ENCODE measurements around the gene DLG4.

The DLG4 gene

DNA sequence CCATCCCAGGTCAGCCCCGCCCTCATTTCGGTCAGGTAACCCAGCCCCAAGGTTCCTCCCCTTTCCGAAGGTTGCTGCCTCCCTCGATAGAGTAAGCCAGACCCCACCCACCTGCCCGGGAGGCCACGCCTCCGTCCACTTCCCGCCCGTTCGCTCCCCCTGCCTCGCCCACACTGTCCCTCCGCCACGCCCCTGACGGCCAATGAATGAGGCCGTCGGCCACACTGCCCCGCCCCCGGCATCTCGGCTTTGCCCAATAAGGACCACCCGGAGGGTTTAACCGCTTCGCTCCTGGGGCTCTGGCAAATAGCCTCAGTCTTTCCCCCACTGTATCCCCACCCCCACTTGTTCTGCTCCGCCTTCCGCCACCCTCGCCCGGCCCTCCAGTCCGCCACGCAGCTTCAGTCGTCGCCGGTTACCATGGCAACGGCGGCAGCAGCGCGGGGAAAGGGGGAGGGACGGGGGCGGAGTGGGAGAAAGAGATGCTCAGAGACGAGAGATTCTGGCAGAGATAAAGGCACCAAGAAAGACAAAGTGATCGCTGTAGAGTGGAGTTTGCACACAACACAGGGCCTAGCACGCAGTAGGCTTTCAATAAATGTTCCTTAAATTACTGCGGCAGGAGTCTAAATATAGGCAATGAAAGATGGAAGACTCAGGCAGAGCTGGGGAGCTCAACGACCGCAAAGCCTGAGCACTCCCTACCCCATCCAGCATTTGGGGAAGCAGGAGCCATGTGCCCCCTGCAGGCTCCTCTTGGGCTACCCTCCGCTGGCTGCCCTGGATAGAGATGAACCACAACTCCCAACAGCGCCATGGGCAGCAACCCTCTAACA, 5.1 kb downstream of the DLG4 start:
- peak; percentile 98 for DNase-seq (ENCODE audit: low read depth)

DNA sequence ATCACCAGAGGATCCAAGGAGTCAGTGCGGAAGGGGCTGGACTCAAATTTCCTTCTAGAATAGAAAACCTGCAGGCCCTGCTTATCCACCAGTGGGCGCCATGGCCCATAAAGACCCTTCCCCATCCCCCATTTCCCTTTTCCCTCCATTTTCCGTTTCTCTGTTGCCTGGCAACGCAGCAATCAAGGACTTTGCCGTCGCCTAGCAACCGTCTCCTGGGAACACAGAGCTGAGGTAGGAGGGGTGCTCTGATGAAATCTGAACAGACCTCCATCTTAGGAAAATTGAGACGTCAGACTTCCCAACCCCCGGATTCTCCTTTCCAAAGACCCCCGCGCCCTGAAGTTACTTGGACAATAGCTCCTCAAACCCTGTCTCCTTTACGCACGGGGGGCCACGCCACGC, 5.7 kb downstream of the DLG4 start:
- DNase-seq (ENCODE audit: low read depth) = no peak

DNA sequence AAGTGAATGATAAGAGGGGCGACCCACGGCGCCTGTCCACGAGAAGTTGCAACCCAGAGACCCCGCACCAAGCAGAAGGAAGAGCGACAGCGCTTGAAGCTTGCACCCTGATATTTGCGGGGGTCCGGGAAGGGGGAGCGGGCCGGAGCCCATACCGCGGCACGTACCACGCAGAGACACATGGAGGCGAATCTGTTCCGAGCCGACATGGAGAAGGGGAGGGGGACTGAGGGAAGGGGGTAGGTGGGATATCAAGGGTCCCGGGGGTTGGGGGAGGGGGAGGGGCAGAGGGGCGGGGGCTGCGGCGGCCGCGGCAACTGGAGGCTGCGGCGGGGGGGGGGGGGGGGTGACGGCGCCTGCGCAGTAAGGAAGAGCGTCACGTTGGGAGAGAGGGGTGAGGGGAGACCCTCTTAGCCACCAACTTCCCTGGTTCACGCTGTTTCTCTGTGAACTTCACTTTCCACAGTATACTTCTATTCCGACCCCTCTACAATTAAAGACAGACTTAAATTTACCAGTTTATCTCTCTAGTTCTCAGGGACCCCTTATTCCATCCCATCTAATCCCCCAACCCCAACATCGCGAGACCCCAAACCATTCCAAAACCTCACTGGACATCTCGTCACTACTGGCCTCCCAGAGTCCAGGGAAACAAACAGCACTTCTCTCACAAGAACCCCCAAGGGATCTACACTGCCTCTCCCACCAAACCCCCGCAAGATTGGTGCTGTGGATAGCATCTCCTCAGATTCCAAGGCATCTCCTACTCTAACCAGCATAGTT, 8.0 kb downstream of the DLG4 start:
- no peak for DNase-seq (ENCODE audit: low read depth)

DNA sequence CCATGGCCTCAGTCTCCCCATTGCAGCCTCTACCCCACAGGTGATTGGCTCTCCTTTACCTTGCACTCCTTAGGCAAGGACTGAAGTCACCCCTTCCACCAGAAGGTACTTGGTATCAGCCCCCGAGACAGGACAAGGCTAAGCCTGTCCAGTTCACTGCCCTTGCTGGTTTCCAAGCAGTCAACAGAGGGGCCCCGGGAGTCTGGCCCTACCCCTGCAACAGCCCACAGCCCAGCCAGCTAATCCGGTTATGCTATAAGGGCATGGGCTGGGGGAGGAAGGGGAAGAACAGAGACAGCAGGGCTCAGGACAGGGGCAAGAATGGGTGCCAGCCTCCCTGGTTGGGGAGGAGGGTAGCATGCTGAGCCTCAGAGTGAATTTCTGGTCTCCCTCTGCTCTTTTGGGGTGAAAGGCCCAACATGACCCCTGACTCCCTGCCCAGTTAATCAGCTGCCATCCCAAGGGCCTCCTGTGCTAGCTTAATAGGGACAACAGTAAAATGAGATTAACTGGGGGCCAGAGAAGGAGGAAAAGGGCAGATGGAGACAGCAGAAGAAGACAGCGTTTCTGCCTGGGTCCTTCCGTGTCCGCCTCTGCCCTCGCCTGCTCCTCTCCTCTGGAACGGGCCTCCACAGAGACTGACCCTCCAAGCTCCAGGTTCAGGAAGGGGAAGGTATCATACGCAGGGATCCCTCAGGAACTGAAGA, 10.7 kb downstream of the DLG4 start:
- no peak for DNase-seq (ENCODE audit: low read depth)

DNA sequence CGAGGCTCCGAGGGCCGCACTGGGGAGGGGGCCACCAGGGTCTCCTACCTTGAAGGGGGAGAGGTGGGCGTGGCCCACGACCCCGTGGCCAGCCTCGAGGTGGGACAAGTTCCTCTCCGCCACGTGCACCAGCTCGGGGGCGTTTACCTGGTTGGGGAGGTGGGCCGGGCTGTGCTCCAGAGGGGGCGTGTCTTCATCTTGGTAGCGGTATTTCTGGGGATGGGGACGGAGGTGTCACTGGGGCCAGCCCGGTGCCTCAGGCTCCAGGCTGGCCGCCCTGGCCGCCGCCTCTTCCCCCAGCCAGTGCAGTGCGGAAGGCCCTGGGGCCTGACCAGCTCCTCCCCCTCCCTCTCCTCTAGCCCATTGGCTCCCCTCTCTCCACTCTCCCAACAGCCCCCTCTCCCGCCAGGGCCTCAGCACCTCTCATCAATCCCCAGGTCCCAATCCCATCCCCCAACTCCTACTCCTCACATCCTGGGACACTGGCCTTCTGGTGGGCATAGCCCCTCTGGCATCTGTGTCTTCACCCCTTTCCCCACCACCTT, 11.5 kb downstream of the DLG4 start:
- DNase-seq (ENCODE audit: low read depth) = no peak

DNA sequence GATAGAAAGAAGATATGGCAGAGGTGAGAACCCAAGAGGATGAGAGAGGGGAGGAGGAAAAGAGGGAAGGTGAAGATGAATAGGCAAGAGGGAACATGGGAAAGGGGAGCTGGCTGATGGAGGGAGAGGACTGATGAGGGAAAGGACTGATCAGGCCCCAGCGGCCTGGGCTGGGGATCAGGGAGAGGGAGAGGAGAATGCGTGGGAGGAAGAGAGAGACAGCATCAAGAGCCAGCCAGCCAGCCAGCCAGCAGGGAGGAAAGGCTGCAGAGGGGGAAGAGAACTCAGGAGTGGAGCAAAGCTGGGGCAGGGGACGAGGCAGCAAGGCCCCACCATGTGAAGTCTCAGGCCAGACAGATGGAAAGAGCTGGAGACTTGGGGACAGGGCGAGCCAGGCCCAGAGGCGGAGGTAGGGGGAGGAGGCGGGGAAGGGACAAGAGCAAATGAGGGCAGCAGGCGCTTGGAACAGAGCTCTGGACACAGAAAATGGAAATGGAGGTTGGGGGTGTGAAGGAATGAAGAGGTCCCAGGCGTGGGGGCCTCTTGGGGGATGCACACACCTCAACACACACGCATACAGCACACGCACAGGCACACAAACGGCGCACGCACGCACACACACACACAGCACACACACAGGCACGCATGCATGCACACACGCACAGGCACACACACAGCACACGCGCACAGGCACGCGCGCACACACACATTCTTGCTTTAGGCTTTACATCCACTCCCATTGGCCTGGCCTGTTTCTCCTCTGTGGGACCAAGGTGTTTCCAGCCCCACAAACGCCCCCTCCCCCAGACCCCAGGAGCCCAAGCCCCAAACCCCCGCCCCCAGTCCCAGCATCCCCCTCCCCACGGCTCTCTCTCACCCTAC, 12.3 kb downstream of the DLG4 start:
- no peak for DNase-seq (ENCODE audit: low read depth)

DNA sequence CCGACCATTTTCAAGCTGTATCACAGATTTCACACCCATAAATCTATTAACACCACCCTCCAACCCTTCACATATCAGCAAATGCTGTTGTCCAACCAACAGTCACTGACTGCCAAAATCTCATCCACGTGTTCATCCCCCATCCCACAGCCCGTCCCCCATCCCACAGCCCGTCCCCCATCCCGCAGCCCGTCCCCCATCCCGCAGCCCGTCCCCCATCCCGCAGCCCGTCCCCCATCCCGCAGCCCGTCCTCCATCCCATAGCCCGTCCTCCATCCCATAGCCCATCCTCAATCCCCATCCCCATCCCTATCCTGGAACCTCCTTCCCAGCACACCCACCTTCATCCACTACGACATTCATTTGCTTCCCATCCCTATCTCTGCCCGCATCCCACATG, 14.1 kb downstream of the DLG4 start:
- DNase-seq (ENCODE audit: low read depth) = no peak

DNA sequence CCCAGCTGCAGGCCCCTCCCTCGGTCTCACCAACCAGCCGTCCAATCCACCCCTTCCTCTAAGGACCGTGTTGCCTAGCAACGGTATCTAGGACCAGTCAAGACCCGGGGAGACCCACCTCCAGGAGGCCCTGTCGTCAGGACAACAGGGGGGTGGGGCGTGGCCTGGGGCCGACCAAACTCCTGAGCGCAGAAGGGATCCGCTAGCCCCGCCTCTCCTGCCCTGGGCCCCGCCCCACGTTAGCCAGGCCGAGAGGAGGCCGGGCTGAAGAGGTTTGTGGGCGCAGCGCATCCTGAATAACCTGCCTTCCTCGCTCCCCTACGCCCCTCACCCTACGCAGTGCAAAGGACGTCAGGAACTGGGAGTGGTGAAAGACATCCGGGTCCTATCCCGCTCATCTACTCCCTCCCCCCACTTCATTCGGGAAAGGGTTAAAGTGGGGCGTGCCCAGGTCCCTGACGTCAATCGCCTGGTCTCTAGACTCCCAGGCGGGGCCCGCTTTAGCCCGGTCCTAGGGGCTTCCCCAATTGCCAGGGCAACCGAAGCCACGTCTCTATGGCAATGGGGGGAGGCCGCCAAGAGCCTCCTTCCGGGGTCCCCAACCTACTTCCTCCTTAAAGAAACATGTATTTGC, 14.7 kb downstream of the DLG4 start:
- peak; percentile 88 for DNase-seq (ENCODE audit: low read depth)

DNA sequence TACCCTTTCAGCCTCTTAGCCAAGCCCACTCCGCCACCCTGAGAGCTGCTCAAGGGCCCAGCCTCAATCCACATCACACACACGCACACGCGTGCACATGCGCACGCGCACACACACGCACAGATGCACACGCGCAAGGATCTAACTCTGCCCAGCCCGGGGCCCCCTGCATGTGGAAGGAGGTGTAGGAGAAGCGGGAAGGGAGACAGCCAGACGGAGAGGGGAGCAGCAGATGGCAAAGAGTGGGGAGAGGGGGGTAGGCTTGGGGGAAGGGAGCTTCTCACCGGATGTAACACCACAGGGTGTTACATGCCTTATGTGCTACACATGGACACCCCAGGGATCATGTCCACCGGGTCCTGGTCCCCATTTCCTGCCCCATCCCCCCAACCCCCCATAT, 15.3 kb downstream of the DLG4 start:
- no peak for DNase-seq (ENCODE audit: low read depth)

DNA sequence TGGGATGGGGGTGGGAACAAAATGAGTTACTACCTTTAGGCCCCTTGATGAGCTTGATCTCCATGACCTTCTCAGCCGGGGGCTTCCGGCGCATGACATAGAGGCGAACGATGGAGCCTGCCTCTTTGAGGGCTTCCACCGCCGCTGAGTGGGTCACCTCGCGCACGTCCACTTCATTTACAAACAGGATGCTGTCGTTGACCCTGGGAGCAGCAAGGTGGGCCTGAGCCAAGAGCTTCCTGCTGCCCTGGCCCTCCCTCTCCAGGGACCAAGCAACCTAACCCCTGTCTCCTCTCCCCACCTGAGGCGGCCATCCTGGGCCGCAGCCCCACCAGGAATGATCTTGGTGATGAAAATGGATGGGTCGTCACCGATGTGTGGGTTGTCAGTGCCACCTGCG, 16.2 kb downstream of the DLG4 start:
- no peak for DNase-seq (ENCODE audit: low read depth)

DNA sequence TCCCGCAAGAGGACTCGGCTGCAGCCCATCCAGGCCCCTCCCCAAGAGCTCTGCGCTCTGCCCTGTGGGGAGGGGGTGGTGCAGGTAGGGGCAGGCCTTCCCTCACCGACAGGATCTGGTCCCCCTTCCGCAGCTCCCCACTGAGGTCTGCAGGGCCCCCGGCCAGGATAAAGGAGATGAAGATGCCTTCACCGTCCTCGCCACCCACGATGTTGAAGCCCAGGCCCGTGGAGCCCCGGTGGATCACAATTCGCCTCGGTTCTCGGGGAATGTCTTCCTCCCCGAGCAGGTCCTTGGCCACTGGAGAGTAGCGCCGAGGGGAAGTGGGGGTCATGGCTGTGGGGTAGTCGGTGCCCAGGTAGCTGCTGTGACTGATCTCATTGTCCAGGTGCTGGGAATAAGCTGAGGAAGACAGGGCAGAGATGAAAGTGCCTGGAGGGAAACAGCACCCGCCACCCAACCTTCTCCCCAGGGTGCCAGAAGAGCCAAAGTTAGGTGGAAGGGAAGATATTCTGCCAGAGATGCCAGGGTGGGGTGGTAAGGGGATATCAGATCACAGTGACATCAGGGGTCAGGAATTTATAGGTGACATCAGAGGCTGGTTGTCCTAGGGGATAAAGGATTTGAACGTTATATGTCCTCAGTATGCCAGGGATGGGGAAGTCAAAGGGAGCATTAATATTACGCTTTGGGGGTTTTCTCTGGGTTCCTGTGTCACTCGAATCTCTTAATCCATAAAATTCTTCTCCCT, 22.8 kb downstream of the DLG4 start:
- no peak for DNase-seq (ENCODE audit: low read depth)

DNA sequence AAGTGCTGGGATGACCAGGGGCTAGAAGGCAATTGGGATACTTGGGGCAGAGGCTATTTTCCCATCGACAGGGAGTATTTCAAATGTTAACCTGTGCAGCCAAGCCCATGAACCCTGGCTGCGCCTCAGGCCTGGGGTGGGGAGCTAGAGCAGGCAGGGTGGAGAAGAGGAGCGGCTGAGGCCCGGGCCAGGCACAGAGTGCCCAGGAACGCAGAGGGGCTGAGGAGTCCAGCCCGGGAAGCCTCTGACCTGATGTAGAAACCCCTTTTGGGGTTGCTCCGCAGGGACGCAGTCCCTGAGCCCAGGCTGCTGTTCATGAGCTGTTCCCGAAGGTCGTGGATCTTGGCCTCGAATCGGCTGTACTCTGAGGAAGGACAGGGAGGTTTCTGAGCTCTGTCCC, 23.7 kb downstream of the DLG4 start:
- DNase-seq (ENCODE audit: low read depth) = no peak

DNA sequence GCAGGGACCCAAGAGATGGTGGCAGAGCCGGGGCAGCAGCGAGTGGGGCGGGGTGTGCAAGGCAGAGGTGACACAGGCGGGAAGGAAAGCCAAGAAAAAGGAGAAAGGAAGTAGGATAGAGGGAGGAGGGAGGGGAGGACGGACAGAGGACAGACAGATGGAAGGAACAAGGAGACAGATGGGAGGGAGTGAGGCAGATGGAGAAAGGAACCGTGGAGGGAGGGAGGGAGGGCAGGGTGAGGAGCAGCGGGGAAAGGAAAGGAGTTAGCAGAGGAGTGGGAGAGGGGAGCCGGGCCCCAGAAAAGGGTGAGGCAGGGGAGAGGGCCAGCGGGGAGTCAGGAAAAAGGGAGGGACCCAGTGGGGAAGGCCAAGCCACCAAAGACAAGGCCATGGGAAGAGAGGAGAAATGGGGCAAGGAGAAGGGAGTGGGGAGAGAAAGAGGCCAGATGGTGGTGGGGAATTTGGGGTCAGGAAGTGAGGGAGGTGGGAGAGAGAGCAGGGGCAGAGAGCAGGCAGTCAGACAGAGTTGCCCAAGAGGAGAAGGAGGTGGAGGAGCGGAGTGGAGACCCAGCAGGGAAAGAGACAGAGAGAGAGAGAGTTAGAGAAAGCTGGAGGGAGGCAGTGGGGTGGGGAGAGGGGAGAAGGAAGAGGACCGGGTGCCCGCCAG, 27.2 kb downstream of the DLG4 start:
- DNase-seq (ENCODE audit: low read depth) = no peak

DNA sequence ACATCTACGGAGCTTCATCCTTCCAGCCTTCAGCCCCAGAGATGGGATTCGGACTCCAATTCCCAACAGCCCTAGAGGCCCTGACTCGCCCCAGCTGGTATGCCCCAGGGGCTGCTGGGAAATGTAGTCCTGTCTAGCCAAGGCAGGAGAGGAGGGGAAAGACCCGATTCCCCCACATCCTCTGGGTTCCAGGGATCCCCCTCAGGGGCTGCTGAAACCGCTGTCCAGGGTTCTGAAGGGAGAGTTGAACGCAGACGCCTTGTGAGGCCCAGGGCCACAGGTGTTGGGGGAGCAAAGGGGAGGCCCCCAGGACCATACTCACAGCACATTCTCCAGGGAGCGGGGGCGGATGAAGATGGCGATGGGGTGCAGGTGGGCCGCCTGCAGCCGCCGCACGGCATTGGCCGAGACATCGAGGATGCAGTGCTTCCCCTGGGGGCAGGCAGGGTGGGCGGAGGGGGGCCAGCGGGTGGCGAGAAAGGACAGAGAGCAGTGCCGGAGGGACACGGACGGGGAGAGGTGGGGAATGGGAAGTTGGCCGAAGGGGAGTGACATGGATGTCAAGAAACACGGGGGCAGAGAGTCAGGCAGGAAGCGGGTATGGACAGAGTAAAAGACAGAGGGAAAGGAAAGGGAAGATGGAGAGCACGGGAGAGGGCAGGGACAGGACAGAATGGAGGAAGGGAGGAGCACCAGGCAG, 27.9 kb downstream of the DLG4 start:
- no peak for DNase-seq (ENCODE audit: low read depth)

DNA sequence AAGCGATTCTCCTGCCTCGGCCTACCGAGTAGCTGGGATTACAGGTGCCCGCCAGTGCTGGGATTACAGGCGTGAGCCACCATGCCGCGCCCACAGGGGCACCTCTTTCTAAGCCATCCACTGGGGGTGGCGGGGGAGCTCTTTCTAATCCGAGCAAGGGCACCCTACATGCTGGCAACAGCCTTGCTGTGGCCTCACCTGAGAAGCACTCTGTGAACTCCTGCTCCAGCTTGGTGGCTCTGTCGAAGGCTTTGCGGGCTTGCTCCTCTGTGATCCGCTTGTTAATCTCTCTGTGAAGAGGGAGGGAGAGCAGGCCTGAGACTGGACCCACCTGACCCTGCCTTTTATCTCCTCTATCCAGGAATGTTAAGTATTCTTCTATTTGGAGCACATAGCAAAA, 28.6 kb downstream of the DLG4 start:
- DNase-seq (ENCODE audit: low read depth) = no peak

DNA sequence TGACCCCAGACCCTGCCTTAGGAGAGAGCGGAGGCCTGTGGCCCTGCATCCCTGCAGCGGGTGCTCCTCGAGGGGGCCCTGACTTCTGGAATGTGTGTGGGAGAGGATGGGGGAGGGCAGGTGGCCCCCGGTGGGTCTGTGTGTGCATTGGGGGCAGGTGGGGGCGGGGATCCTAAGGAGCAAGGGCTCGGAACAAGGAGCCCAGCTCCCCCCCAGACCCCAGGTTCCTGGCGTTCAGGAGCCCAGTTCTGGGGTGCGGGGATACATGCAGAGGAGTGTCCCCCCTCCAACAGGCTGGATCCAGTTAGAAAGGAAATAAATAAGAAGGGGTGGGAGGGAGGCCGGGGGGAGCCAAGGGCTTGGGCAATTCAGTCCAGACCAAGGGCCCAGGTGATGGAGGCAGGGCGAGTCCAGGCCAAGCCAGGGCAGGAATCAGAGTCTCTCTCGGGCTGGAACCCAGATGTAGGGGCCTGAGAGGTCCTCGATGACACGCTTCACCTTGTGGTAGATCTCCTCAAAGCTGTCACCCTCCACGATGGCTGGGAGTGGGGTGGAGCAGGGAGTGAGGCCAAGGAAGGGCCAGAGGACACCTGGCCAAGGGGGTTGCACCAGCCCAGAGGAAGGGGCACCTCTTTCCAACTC, 29.2 kb downstream of the DLG4 start:
- no peak for DNase-seq (ENCODE audit: low read depth)

DNA sequence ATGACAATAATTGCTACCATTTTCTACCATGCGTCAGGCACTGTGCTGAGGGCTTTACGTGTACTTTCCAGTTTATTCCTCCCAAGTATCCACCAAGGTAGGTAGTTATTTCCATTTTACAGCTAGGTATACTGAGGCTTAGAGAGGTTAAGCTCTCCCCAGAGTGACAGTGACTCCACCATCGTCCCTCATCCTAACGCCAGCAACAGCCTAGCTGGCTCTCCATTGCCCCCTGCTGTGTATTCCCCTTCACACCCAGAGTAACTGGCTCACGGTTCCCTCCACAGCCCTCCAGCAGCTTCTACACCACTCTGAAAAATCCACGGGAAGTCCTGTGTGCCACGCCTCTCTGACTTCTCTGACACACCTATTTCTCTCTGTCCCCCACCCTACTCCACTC, 33.4 kb downstream of the DLG4 start:
- no peak for DNase-seq (ENCODE audit: low read depth)

DNA sequence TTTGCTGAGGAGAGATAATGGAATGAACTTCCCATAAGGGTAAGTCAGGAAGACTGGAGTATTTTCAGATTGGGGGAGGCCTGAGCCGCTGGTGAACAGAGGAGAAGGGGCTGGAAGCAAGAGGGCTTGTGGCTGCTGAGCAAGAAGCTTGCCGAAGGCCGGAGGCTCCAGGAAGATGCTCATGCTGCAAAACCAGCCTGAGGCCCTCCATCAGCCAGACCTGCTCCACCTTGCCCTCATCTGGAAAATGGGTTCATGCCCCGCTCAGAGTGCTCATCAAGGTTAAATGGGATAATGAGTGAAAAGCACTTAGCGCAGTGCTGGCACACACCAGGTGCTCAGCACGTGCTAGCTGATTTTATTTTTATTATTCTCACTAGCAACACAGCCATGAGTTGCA, 35.0 kb downstream of the DLG4 start:
- DNase-seq (ENCODE audit: low read depth) = no peak

DNA sequence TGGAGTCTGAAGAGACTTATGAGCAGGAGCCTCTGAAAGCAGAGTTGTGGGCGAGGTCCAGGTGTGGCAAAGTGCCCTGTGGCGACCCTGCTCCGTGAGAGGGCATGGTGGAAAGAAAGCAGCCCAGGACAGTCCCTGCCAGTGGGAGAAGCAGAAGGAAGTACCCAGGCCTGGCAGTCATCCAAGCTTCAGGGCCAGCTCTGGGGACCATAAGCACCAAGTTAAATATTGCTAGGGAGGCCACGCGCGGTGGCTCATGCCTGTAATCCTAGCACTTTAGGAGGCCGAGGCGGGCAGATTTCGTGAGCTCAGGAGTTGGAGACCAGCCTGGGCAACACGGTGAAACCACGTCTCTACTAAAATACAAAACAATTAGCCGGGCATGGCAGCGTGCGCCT, 35.5 kb downstream of the DLG4 start:
- no peak for DNase-seq (ENCODE audit: low read depth)

Data from activated T-cell treated with anti-CD3 and anti-CD28 coated beads for 1 hour (primary cell).